DND-41 (cell line): ENCODE data around the gene ANKRD55.

Experiments
- ATAC-seq: fragments of 200-7000 bp; cut with Tn5 transposase; 3 replicates; pipeline ENCODE4 v1.9.1; 2021; ENCODE audit warnings: low read depth; ENCODE audit not compliant: insufficient read depth
- DNase-seq: peaks from one replicate; pipeline ENCODE4 v3.0.0-alpha.2; 2020
- H2AFZ ChIP-seq: 2 replicates; pipeline ENCODE4 v1.6.0; 2012; ENCODE audit warnings: low read depth, low read length
- H3K27ac ChIP-seq: 2 replicates; pipeline ENCODE4 v1.5.1; 2012; ENCODE audit warnings: low read length, inconsistent platforms
- H3K27me3 ChIP-seq: fragments of 200-600 bp; sonication (generic); 2 replicates; pipeline ENCODE4 v1.6.0; 2012; ENCODE audit warnings: low read length, mild to moderate bottlenecking, inconsistent platforms; ENCODE audit not compliant: insufficient read depth, poor library complexity
- H3K36me3 ChIP-seq: 2 replicates; pipeline ENCODE4 v1.5.1; 2012; ENCODE audit warnings: low read length, inconsistent platforms; ENCODE audit not compliant: insufficient read depth
- H3K4me1 ChIP-seq: 2 replicates; pipeline ENCODE4 v1.5.1; 2012; ENCODE audit warnings: mild to moderate bottlenecking, low read length; ENCODE audit not compliant: insufficient read depth
- H3K4me2 ChIP-seq: 2 replicates; pipeline ENCODE4 v1.6.0; 2012; ENCODE audit warnings: mild to moderate bottlenecking, moderate library complexity, low read length, inconsistent platforms; ENCODE audit not compliant: insufficient read depth
- H3K4me3 ChIP-seq, 2 experiments: fragments of 200-600 bp in 1 of 2; shearing (Covaris generic) in 1 of 2; 2 replicates each; pipeline ENCODE4 v1.5.1; 2012 to 2016; ENCODE audit warnings: inconsistent platforms in 2 of 2, low read length in 2 of 2, mild to moderate bottlenecking in 2 of 2, low read depth in 1 of 2, moderate library complexity in 1 of 2
- H3K79me2 ChIP-seq: 2 replicates; pipeline ENCODE4 v1.6.0; 2012; ENCODE audit warnings: low read length, inconsistent platforms; ENCODE audit not compliant: insufficient read depth
- H3K9ac ChIP-seq: 2 replicates; pipeline ENCODE4 v1.6.0; 2012; ENCODE audit warnings: low read depth, mild to moderate bottlenecking, inconsistent platforms, low read length, moderate library complexity
- H3K9me3 ChIP-seq: 2 replicates; pipeline ENCODE4 v1.5.1; 2012; ENCODE audit warnings: low read length, moderate library complexity, mild to moderate bottlenecking, inconsistent platforms; ENCODE audit not compliant: insufficient read depth, severe bottlenecking
- H4K20me1 ChIP-seq: 2 replicates; pipeline ENCODE4 v1.6.0; 2012; ENCODE audit warnings: low read length; ENCODE audit not compliant: insufficient read depth
- CTCF ChIP-seq: IDR thresholded peaks from 2 replicates; pipeline ENCODE4 v1.5.1; 2012; ENCODE audit warnings: borderline replicate concordance, low read length, moderate library complexity, mild to moderate bottlenecking; ENCODE audit not compliant: poor library complexity, severe bottlenecking; ENCODE audit errors: extremely low read depth
- EZH2 ChIP-seq: IDR thresholded peaks from 3 replicates; pipeline ENCODE4 v1.6.1; 2012; ENCODE audit warnings: borderline replicate concordance, low read depth, mild to moderate bottlenecking, moderate library complexity, low read length, inconsistent platforms; ENCODE audit not compliant: severe bottlenecking

Gene ANKRD55

GRCh38 chr5:56279979-56280378, 46.8 kb upstream of the ANKRD55 start:
- H3K9me3 ChIP-seq: no peaks in the 10 kb centered on the region

GRCh38 chr5:56279291-56279690, 46.2 kb upstream of the ANKRD55 start:
- ATAC-seq: no peak
- TF ChIP-seq CTCF (no peak), EZH2 (no peak)
- Histone ChIP-seq H3K36me3 (no peaks in the 10 kb centered on the region), H3K79me2 (no peaks in the 10 kb centered on the region), H3K27me3 (no peaks in the 10 kb centered on the region), H3K9me3 (no peaks in the 10 kb centered on the region), H2AFZ (no peak overlapping the region), H3K27ac (no peak overlapping the region), H3K4me3 (no peak overlapping the region), H3K4me2 (no peak overlapping the region), H3K4me1 (no peaks in the 10 kb centered on the region), H4K20me1 (no peaks in the 10 kb centered on the region), H3K9ac (no peak overlapping the region)
- DNase-seq: no peak

More at GRCh38 chr5:56279979-56280378, 46.8 kb upstream of the ANKRD55 start:
- no peak overlapping the region for H3K27ac ChIP-seq
- no peaks in the 10 kb centered on the region for H3K27me3 ChIP-seq
- no peak overlapping the region for H3K4me2 ChIP-seq
- no peaks in the 10 kb centered on the region for H3K79me2 ChIP-seq
- no peak overlapping the region for H2AFZ ChIP-seq
- ATAC-seq (no peak), DNase-seq (no peak)
- H4K20me1 ChIP-seq: no peaks in the 10 kb centered on the region
- H3K9ac ChIP-seq: no peak overlapping the region
- no peak overlapping the region for H3K4me3 ChIP-seq
- no peaks in the 10 kb centered on the region for H3K36me3 ChIP-seq
- no peaks in the 10 kb centered on the region for H3K4me1 ChIP-seq
- TF ChIP-seq EZH2: no peak
- no peak for TF ChIP-seq CTCF

- no peak for TF ChIP-seq EZH2
- TF ChIP-seq CTCF: no peak
- H3K27ac ChIP-seq: no peak overlapping the region
- H3K27me3 ChIP-seq: no peaks in the 10 kb centered on the region
- H3K9me3 ChIP-seq: no peaks in the 10 kb centered on the region
- no peak overlapping the region for H3K4me2 ChIP-seq
- no peaks in the 10 kb centered on the region for H3K36me3 ChIP-seq
- no peak for ATAC-seq
- H4K20me1 ChIP-seq: no peaks in the 10 kb centered on the region
- H3K4me3 ChIP-seq: no peak overlapping the region
- no peak for DNase-seq
- no peak overlapping the region for H3K9ac ChIP-seq
- no peaks in the 10 kb centered on the region for H3K4me1 ChIP-seq
- H3K79me2 ChIP-seq: no peaks in the 10 kb centered on the region
- H2AFZ ChIP-seq: no peak overlapping the region
These were observed 45.2 kb upstream of the ANKRD55 start for GRCh38 chr5:56278335-56278753.

- no peak overlapping the region for H3K4me3 ChIP-seq
- no peaks in the 10 kb centered on the region for H4K20me1 ChIP-seq
- no peaks in the 10 kb centered on the region for H3K36me3 ChIP-seq
- H3K27me3 ChIP-seq: no peaks in the 10 kb centered on the region
- ATAC-seq (no peak), DNase-seq (no peak)
- H3K4me2 ChIP-seq: no peak overlapping the region
- H3K27ac ChIP-seq: no peak overlapping the region
- H3K9me3 ChIP-seq: no peaks in the 10 kb centered on the region
- H3K4me1 ChIP-seq: no peaks in the 10 kb centered on the region
- TF ChIP-seq EZH2 (no peak), CTCF (no peak)
- H2AFZ ChIP-seq: no peak overlapping the region
- H3K9ac ChIP-seq: no peak overlapping the region
- H3K79me2 ChIP-seq: no peaks in the 10 kb centered on the region
These were observed 44.4 kb upstream of the ANKRD55 start for GRCh38 chr5:56277573-56277972.
